K562 (cell line): ENCODE results near the gene HOXD4. TPM values are rescaled to one million over a fixed set of nuclear protein-coding genes. Genes with fewer than 3 reads are reported as not detected.

Source experiments
- BDP1 ChIP-seq: IDR thresholded peaks from 3 replicates; pipeline ENCODE4 v1.6.1; 2011; ENCODE audit not compliant: insufficient read length, insufficient read depth
- CAMTA2 ChIP-seq: fragments of 250-450 bp; sonication (Bioruptor Pico); conservative IDR thresholded peaks from 2 replicates; pipeline ENCODE4 v1.5.1; 2022
- ETV1 ChIP-seq: fragments of 450-650 bp; conservative IDR thresholded peaks from 2 replicates; pipeline ENCODE4 v1.6.1; 2016; ENCODE audit warnings: missing genetic modification characterization, control low read depth, low read depth, missing compliant biosample characterization
- EZH2 ChIP-seq: IDR thresholded peaks from 2 replicates; pipeline ENCODE4 v1.6.1; 2012; ENCODE audit warnings: low read depth, mild to moderate bottlenecking, inconsistent platforms, low read length, borderline replicate concordance
- IRF9 ChIP-seq: fragments of 450-650 bp; IDR thresholded peaks from 2 replicates; pipeline ENCODE4 v1.6.1; 2016; ENCODE audit warnings: missing biosample characterization, missing genetic modification characterization
- SOX6 ChIP-seq: fragments of 450-650 bp; IDR thresholded peaks from 2 replicates; pipeline ENCODE4 v1.6.1; 2014; ENCODE audit warnings: mild to moderate bottlenecking
- polyA plus RNA-seq, 8 experiments: library from polyadenylated mRNA; depleted of rRNA in 4 of 8; stranded (reverse) in 5 of 8; unstranded in 3 of 8; fragments of >200 nt; fragmentation: Nextera tagmentation in 2 of 8; fragmentation: Illumina TruSeq in 1 of 8; extraction: Ambion mirVana in 2 of 8; extraction: Trizol in 1 of 8; gene quantifications; 2 replicates each; pipeline versions ENCODE4 v1.2.1 to v1.2.3, GENCODE V29; 2011 to 2014; ENCODE audit warnings: inconsistent platforms in 1 of 8, missing spikeins in 1 of 8
- total RNA-seq, 7 experiments: library from RNA; depleted of rRNA in 6 of 7; stranded (reverse); fragments of >200 nt in 6 of 7; fragmentation: Illumina TruSeq in 2 of 7; extraction: Trizol in 2 of 7; gene quantifications; 2 replicates each; pipeline versions ENCODE4 v1.2.1 to v1.2.3, GENCODE V29; 2011 to 2021; ENCODE audit warnings: low replicate concordance in 1 of 7
- TF ChIP-seq, protein P1 (sequence below): fragments of 450-650 bp; formaldehyde crosslinking; IDR thresholded peaks from 2 replicates; pipeline ENCODE4 v1.4.0; 2020; ENCODE audit warnings: mild to moderate bottlenecking, mixed read lengths
- TF ChIP-seq, protein P2 (sequence below): fragments of 150-350 bp; conservative IDR thresholded peaks from 2 replicates; pipeline ENCODE4 v1.6.1; 2014; ENCODE audit warnings: low read length
- TF ChIP-seq, protein P3 (sequence below): fragments of 200-400 bp; formaldehyde crosslinking; IDR thresholded peaks from 2 replicates; pipeline ENCODE4 v1.6.1; 2017; ENCODE audit warnings: mild to moderate bottlenecking, low read depth, low read length, moderate library complexity

Gene HOXD4
- total and polyA plus RNA-seq, 9 of the 15 experiments (the other 6 are each of a cell fraction or from before 2014, with no cell fraction given) = not detected

- TF ChIP-seq, protein P1, sequence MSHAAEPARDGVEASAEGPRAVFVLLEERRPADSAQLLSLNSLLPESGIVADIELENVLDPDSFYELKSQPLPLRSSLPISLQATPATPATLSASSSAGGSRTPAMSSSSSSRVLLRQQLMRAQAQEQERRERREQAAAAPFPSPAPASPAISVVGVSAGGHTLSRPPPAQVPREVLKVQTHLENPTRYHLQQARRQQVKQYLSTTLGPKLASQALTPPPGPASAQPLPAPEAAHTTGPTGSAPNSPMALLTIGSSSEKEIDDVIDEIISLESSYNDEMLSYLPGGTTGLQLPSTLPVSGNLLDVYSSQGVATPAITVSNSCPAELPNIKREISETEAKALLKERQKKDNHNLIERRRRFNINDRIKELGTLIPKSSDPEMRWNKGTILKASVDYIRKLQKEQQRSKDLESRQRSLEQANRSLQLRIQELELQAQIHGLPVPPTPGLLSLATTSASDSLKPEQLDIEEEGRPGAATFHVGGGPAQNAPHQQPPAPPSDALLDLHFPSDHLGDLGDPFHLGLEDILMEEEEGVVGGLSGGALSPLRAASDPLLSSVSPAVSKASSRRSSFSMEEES (CRISPR knock-in tag) = no peak
- TF ChIP-seq ETV1 (no peak), SOX6 (no peak), CAMTA2 (no peak), IRF9 (tag) (no peak), BDP1 (no peak), EZH2 (no peak)
- TF ChIP-seq, protein P2, sequence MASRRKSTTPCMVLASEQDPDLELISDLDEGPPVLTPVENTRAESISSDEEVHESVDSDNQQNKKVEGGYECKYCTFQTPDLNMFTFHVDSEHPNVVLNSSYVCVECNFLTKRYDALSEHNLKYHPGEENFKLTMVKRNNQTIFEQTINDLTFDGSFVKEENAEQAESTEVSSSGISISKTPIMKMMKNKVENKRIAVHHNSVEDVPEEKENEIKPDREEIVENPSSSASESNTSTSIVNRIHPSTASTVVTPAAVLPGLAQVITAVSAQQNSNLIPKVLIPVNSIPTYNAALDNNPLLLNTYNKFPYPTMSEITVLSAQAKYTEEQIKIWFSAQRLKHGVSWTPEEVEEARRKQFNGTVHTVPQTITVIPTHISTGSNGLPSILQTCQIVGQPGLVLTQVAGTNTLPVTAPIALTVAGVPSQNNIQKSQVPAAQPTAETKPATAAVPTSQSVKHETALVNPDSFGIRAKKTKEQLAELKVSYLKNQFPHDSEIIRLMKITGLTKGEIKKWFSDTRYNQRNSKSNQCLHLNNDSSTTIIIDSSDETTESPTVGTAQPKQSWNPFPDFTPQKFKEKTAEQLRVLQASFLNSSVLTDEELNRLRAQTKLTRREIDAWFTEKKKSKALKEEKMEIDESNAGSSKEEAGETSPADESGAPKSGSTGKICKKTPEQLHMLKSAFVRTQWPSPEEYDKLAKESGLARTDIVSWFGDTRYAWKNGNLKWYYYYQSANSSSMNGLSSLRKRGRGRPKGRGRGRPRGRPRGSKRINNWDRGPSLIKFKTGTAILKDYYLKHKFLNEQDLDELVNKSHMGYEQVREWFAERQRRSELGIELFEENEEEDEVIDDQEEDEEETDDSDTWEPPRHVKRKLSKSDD = no peak
- TF ChIP-seq, protein P3, sequence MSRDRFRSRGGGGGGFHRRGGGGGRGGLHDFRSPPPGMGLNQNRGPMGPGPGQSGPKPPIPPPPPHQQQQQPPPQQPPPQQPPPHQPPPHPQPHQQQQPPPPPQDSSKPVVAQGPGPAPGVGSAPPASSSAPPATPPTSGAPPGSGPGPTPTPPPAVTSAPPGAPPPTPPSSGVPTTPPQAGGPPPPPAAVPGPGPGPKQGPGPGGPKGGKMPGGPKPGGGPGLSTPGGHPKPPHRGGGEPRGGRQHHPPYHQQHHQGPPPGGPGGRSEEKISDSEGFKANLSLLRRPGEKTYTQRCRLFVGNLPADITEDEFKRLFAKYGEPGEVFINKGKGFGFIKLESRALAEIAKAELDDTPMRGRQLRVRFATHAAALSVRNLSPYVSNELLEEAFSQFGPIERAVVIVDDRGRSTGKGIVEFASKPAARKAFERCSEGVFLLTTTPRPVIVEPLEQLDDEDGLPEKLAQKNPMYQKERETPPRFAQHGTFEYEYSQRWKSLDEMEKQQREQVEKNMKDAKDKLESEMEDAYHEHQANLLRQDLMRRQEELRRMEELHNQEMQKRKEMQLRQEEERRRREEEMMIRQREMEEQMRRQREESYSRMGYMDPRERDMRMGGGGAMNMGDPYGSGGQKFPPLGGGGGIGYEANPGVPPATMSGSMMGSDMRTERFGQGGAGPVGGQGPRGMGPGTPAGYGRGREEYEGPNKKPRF = no peak
Measured at GRCh38 chr2:176199902-176200301, 48.6 kb downstream of the HOXD4 start (continued).
